CD14-positive monocyte (primary cell): ENCODE data around the gene CCDC78. TPM values are rescaled to one million over a fixed set of nuclear protein-coding genes. Genes with fewer than 3 reads are reported as not detected.

ENCODE experiments used
- DNase-seq, 3 donors: peaks; one replicate each; pipeline ENCODE4 v3.0.0-alpha.2; 2011 to 2022
- H2AFZ ChIP-seq: 2 replicates; pipeline ENCODE4 v1.6.0; 2012; ENCODE audit warnings: mild to moderate bottlenecking, low read depth, low read length, inconsistent platforms; ENCODE audit not compliant: insufficient read depth, poor library complexity, severe bottlenecking
- H3K27ac ChIP-seq, 2 donors: 1 replicate in 1 of 2; 2 replicates in 1 of 2; pipeline ENCODE4 v1.5.1; 2012 to 2013; ENCODE audit warnings: low read length in 2 of 2, control low read depth in 1 of 2, inconsistent platforms in 1 of 2, low read depth in 1 of 2, mild to moderate bottlenecking in 1 of 2
- H3K27me3 ChIP-seq, 2 donors: one replicate each; pipeline versions ENCODE4 v1.6.0 to v1.6.1; 2011 to 2013; ENCODE audit warnings: low read length in 2 of 2; ENCODE audit not compliant: control insufficient read depth in 2 of 2, insufficient read depth in 2 of 2
- H3K36me3 ChIP-seq, 2 donors: replicated peaks in 1 of 2; 1 replicate in 1 of 2; 2 replicates in 1 of 2; pipeline versions ENCODE4 v1.5.1 to v1.6.1; 2012 to 2013; ENCODE audit warnings: low read length in 2 of 2, control low read depth in 1 of 2, inconsistent platforms in 1 of 2, mild to moderate bottlenecking in 1 of 2; ENCODE audit not compliant: insufficient read depth in 2 of 2, control insufficient read depth in 1 of 2
- H3K4me1 ChIP-seq, 2 donors: 1 replicate in 1 of 2; 2 replicates in 1 of 2; pipeline versions ENCODE4 v1.5.1 to v1.6.1; 2012 to 2013; ENCODE audit warnings: low read length in 2 of 2, control low read depth in 1 of 2, inconsistent platforms in 1 of 2, mild to moderate bottlenecking in 1 of 2, moderate library complexity in 1 of 2; ENCODE audit not compliant: insufficient read depth in 2 of 2, control insufficient read depth in 1 of 2
- H3K4me2 ChIP-seq: replicated peaks from 2 replicates; pipeline ENCODE3; 2012; ENCODE audit warnings: low read length, moderate library complexity, mild to moderate bottlenecking; ENCODE audit not compliant: poor library complexity, severe bottlenecking; ENCODE audit errors: extremely low read depth
- H3K4me3 ChIP-seq, 3 experiments: fragments of 200-600 bp in 1 of 3; sonication (generic) in 1 of 3; replicated peaks in 1 of 3; 1 replicate in 2 of 3; 2 replicates in 1 of 3; pipeline ENCODE4 v1.5.1; 2011 to 2013; ENCODE audit warnings: low read length in 3 of 3, mild to moderate bottlenecking in 3 of 3, control low read depth in 2 of 3, low read depth in 2 of 3, inconsistent platforms in 1 of 3, moderate library complexity in 1 of 3
- H3K79me2 ChIP-seq: 2 replicates; pipeline ENCODE4 v1.6.0; 2012; ENCODE audit warnings: mild to moderate bottlenecking, control low read depth, inconsistent platforms, low read length, moderate library complexity; ENCODE audit not compliant: insufficient read depth
- H3K9ac ChIP-seq: 2 replicates; pipeline ENCODE4 v1.6.0; 2017; ENCODE audit warnings: low read length, mild to moderate bottlenecking; ENCODE audit not compliant: insufficient read depth, poor library complexity, severe bottlenecking
- H3K9me3 ChIP-seq, 2 donors: replicated peaks in 1 of 2; 1 replicate in 1 of 2; 2 replicates in 1 of 2; pipeline versions ENCODE4 v1.5.1 to v1.6.1; 2012 to 2013; ENCODE audit warnings: low read length in 2 of 2, control low read depth in 1 of 2; ENCODE audit not compliant: control insufficient read depth in 1 of 2, insufficient read depth in 1 of 2
- H4K20me1 ChIP-seq: 2 replicates; pipeline ENCODE4 v1.6.0; 2012; ENCODE audit warnings: mild to moderate bottlenecking, low read length, control low read depth, moderate library complexity; ENCODE audit not compliant: insufficient read depth
- H3K27ac Mint-ChIP-seq, 7 donors: one replicate each; pipeline ENCODE4 v1.8.0; 2020; ENCODE audit warnings: mild to moderate bottlenecking in 7 of 7, mixed read lengths in 7 of 7, moderate library complexity in 6 of 7, inconsistent platforms in 2 of 7
- H3K27me3 Mint-ChIP-seq, 3 donors: one replicate each; pipeline ENCODE4 v1.8.0; 2021 to 2022; ENCODE audit warnings: low read depth in 3 of 3, mild to moderate bottlenecking in 3 of 3, mixed read lengths in 3 of 3, moderate library complexity in 3 of 3, inconsistent platforms in 1 of 3
- H3K36me3 Mint-ChIP-seq, 2 donors: one replicate each; pipeline ENCODE4 v1.8.0; 2020; ENCODE audit warnings: mixed read lengths in 2 of 2, inconsistent platforms in 1 of 2, mild to moderate bottlenecking in 1 of 2
- H3K4me1 Mint-ChIP-seq: one replicate; pipeline ENCODE4 v1.8.0; 2020; ENCODE audit warnings: mild to moderate bottlenecking, mixed read lengths
- H3K4me3 Mint-ChIP-seq, 2 donors: one replicate each; pipeline ENCODE4 v1.8.0; 2020; ENCODE audit warnings: mild to moderate bottlenecking in 2 of 2, mixed read lengths in 2 of 2, moderate library complexity in 1 of 2
- H3K9me3 Mint-ChIP-seq, 7 donors: one replicate each; pipeline ENCODE4 v1.8.0; 2020 to 2022; ENCODE audit warnings: mixed read lengths in 7 of 7, mild to moderate bottlenecking in 6 of 7, moderate library complexity in 6 of 7, inconsistent platforms in 2 of 7
- WGBS: methylation state at CpG from one replicate; pipeline ENCODE4 v1.1.5; 2013; ENCODE audit warnings: missing lambda C conversion rate; ENCODE audit not compliant: insufficient coverage; 5-methylcytosine and 5-hydroxymethylcytosine counted together
- intact Hi-C, 2 donors: fragments of 100-400 bp; cut with micrococcal nuclease; formaldehyde crosslinking; loops; one replicate each; pipeline versions ENCODE4 v1.15.0 to v1.15.1; 2023
- polyA plus RNA-seq, 3 donors: library from polyadenylated mRNA; depleted of rRNA in 1 of 3; unstranded in 2 of 3; stranded (reverse) in 1 of 3; fragments of 300-500 nt in 2 of 3; fragments of >200 nt in 1 of 3; fragmentation: Illumina TruSeq in 2 of 3; gene quantifications; 1 replicate in 2 of 3; 2 replicates in 1 of 3; pipeline ENCODE4 v1.2.3, GENCODE V29; 2012 to 2021
- TF ChIP-seq, protein P1 (sequence below): fragments of 200-600 bp; IDR thresholded peaks from one replicate; pipeline ENCODE4 v1.8.0; 2022; ENCODE audit warnings: antibody characterized with exemption, mild to moderate bottlenecking

CCDC78 gene
- polyA plus RNA-seq, 3 donors, result 0.96 TPM; not detected in 2

DNA sequence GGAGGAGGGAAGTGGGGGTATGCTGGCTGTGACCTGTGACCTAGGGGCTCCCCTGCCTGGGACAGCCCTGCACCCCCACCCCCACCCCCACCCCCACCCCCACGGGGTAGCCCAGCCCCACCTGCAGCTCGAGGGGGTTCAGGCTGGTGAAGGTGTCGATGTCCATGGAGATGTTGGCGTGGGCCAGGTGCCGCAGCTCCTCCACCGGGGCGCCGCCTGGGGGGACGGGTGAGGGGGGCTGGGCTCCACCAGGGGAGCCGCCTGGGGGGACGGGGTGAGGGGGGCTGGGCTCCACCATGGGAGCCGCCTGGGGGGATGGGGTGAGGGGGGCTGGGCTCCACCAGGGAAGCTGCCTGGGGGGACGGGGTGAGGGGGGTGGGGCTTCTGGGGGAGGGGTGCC lies 44.2 kb upstream of the CCDC78 start:
- Histone ChIP-seq H3K27me3 (peaks cover 0 to 2% of the 10 kb centered on the region in 2 donors), H3K4me3 (no peak overlapping the region), H3K27ac (no peak overlapping the region), H2AFZ (no peak overlapping the region), H3K4me2 (no peak overlapping the region), H4K20me1 (no peaks in the 10 kb centered on the region), H3K9me3 (no peaks in the 10 kb centered on the region), H3K36me3 (no peaks in the 10 kb centered on the region), H3K79me2 (no peaks in the 10 kb centered on the region), H3K9ac (no peak overlapping the region), H3K4me1 (no peaks in the 10 kb centered on the region)
- intact Hi-C loops, result no loop called here
- Mint-ChIP-seq H3K27ac (no peak overlapping the region), H3K36me3 (no peaks in the 10 kb centered on the region), H3K4me1 (no peaks in the 10 kb centered on the region), H3K27me3 (peaks cover 0 to 9% (median 2%) of the 10 kb centered on the region in 3 donors), H3K4me3 (no peak overlapping the region), H3K9me3 (no peaks in the 10 kb centered on the region)
- no CpG with 5 or more reads among the region's 13 CpGs for WGBS
- TF ChIP-seq, protein P1, sequence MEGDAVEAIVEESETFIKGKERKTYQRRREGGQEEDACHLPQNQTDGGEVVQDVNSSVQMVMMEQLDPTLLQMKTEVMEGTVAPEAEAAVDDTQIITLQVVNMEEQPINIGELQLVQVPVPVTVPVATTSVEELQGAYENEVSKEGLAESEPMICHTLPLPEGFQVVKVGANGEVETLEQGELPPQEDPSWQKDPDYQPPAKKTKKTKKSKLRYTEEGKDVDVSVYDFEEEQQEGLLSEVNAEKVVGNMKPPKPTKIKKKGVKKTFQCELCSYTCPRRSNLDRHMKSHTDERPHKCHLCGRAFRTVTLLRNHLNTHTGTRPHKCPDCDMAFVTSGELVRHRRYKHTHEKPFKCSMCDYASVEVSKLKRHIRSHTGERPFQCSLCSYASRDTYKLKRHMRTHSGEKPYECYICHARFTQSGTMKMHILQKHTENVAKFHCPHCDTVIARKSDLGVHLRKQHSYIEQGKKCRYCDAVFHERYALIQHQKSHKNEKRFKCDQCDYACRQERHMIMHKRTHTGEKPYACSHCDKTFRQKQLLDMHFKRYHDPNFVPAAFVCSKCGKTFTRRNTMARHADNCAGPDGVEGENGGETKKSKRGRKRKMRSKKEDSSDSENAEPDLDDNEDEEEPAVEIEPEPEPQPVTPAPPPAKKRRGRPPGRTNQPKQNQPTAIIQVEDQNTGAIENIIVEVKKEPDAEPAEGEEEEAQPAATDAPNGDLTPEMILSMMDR, result no peak
- DNase-seq, result no peak

DNA sequence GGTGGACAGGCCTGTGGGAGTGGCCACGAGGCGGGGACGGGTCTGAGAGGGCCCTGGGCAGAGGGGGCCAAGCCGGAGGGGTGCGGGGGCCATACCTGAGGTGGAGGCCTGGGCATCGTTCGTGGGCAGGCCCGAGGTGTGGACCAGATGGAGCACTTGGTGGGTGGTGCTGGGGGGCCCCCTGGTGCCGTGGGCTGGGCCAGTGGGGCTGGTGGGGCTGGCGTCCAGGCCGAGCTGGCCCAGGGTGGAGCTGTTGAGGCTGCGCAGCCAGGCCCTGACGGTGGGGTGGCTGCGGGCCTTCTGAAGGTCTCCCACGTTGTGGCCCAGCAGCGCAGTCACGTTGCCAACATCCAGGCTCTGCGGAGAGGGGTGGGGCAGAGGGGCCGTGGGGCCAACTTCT lies 43.7 kb upstream of the CCDC78 start:
- H3K36me3 Mint-ChIP-seq, result no peaks in the 10 kb centered on the region
- no peaks in the 10 kb centered on the region for H3K4me1 Mint-ChIP-seq
- TF ChIP-seq, protein P1, result no peak
- Histone ChIP-seq H4K20me1 (no peaks in the 10 kb centered on the region), H3K79me2 (no peaks in the 10 kb centered on the region), H3K4me2 (no peak overlapping the region), H3K36me3 (no peaks in the 10 kb centered on the region), H3K27me3 (peaks cover 0 to 2% of the 10 kb centered on the region in 2 donors), H3K9ac (no peak overlapping the region), H3K4me3 (no peak overlapping the region), H2AFZ (no peak overlapping the region), H3K27ac (no peak overlapping the region), H3K9me3 (no peaks in the 10 kb centered on the region), H3K4me1 (no peaks in the 10 kb centered on the region)
- H3K9me3 Mint-ChIP-seq, result no peaks in the 10 kb centered on the region
- intact Hi-C loops, result no loop called here
- H3K4me3 Mint-ChIP-seq, result no peak overlapping the region
- WGBS, result 91% methylated on average over 19 of the region's 19 CpGs
- no peak for DNase-seq
- H3K27me3 Mint-ChIP-seq, result peaks cover 0 to 9% (median 2%) of the 10 kb centered on the region in 3 donors
- no peak overlapping the region for H3K27ac Mint-ChIP-seq
